Coronary artery (tissue), 2 donors: ENCODE results near the gene NR5A1.

Source experiments
- DNase-seq: peaks from one replicate; pipeline ENCODE4 v3.0.0-alpha.2; 2017; ENCODE audit warnings: low spot score
- H3K27ac ChIP-seq, 2 donors: fragments of 200-600 bp; sonication (generic); one replicate each; pipeline ENCODE4 v1.5.1; 2016 to 2019
- H3K4me3 ChIP-seq: fragments of 200-600 bp; sonication (generic); 2 replicates; pipeline ENCODE4 v1.5.1; 2016; ENCODE audit warnings: mild to moderate bottlenecking, moderate library complexity
- TF ChIP-seq, protein P1 (sequence below): fragments of 200-600 bp; sonication (generic); IDR thresholded peaks from one replicate; pipeline ENCODE4 v1.5.1; 2019; ENCODE audit warnings: antibody characterized with exemption

NR5A1 gene

DNA sequence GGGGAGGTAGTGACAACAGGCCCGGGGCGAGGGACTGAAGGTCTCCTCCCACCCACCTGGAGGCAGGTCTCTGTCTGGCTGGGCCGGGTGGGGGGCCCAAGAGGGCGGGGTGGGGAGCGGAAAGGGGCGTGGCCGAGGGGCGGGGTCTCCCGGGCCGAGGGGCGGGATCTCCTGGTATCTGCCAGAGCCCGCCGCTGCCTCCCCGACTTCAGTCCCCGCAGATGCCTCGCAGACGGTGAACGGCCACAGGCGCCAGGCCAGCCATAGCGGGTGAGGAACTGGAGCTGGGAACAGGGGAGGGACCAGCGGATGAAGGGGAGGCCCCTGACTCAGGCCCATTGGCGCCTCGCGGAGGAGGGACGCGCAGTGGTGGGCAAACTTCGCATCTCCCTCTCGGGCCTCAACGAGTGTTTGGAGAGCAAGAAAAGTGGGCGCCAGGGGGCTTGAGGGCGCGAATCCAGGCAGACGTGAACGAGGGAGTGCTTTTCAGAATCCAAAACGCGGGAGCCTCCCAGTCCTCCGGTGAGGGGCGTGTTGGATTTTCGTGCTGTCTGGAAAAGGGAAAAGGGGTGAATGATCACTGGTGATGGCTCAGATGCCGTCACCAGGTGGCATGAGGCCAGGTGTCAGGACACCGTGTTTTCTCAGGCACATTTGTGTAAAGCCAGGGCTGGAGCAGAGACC is 56.8 kb downstream of the NR5A1 start, which contains the start of gene ADGRD2:
Gene ADGRD2 (plus strand): TSS at position 211 of the 684 bp plus-strand sequence. CDS start 1,216 bp downstream, outside the sequence.
- H3K27ac ChIP-seq = no peak within 1 kb of the TSS
- peak; percentile 36 for DNase-seq
- peak within 1 kb of the TSS; percentile 22 for H3K4me3 ChIP-seq
- TF ChIP-seq, protein P1, sequence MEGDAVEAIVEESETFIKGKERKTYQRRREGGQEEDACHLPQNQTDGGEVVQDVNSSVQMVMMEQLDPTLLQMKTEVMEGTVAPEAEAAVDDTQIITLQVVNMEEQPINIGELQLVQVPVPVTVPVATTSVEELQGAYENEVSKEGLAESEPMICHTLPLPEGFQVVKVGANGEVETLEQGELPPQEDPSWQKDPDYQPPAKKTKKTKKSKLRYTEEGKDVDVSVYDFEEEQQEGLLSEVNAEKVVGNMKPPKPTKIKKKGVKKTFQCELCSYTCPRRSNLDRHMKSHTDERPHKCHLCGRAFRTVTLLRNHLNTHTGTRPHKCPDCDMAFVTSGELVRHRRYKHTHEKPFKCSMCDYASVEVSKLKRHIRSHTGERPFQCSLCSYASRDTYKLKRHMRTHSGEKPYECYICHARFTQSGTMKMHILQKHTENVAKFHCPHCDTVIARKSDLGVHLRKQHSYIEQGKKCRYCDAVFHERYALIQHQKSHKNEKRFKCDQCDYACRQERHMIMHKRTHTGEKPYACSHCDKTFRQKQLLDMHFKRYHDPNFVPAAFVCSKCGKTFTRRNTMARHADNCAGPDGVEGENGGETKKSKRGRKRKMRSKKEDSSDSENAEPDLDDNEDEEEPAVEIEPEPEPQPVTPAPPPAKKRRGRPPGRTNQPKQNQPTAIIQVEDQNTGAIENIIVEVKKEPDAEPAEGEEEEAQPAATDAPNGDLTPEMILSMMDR = no peak

DNA sequence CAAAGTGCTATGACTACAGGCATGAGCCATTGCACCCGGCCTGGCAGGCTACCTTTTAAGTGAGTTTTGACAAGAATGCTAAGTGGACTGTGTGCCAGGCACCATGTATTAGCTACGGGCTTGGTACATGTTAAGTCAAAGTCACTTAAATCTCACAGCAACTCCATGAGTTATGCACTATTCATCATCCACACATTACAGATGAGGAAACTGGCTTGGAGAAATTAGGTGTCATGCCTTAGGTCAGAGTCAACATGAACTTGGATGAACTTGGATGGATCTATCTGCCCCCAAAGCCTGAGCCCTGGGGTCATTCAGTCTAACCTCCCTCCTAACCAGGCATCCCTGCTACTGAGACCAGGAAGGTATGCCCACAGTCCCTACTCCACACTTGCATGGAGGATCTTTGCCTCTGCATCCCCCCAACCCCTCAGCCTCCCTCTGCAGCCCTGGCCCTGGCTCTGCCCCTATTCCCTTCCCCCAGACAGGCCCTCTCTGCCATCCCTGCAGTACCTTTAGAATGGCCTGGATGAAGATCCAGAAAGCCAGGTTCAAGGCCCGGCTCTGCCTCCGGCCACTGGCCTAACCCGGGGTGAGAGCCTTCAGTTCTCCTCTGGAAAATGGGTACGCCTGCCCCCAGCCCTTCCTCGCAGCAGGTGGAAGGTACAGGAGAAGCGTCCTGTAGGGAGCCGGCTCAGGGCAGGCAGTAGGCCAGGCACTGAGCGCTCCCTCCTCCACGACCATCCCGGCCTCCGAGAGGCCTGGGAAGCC is 57.6 kb downstream of the NR5A1 start:
- H3K4me3 ChIP-seq = no peak overlapping the region

DNA sequence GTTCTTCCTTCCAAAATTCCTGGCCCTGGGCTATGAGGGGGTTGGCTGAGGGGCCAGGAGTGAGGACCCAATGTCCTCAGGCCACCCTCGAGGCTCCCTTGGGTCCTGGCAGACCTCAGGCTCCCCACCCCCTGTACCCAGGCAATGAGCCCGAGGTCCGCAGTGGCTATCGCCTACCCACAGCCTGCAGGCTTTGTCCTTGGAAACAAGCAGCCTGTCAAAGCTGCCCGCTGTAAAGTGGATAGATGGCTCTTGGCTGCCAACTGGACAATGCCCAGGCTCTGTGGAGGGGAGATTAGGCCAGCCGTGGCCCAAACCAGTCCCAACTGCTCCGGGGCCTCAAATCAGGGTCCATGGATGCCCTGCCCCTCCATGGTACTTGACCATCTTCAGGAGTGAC is 59.2 kb downstream of the NR5A1 start:
- peak; percentile 47 for DNase-seq
- Histone ChIP-seq H3K27ac (no peak overlapping the region), H3K4me3 (no peak overlapping the region)
- TF ChIP-seq, protein P1 = no peak

More for the DNA sequence above, 57.6 kb downstream of the NR5A1 start:
- TF ChIP-seq, protein P1 = no peak
- no peak overlapping the region for H3K27ac ChIP-seq
- DNase-seq = peak; percentile 67

DNA sequence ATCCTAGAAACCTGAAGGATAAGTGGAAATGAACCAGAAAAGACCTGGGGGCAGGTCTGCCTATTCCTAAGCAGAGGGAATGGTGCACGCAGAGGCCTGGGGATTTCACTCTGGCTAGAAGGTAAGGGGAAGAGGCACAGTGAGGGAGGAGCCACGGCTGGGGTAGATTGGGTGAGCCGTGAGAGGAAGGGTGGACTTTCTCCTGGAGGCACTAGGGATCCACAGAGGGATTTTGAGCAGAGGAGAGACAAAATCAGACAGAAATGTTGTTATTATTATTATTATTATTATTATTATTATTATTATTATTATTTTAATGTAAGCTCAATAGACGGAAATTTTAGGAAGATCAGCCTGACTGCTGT is 59.9 kb downstream of the NR5A1 start:
- no peak for DNase-seq
- TF ChIP-seq, protein P1 = no peak
- H3K27ac ChIP-seq = no peak overlapping the region
- H3K4me3 ChIP-seq = no peak overlapping the region

DNA sequence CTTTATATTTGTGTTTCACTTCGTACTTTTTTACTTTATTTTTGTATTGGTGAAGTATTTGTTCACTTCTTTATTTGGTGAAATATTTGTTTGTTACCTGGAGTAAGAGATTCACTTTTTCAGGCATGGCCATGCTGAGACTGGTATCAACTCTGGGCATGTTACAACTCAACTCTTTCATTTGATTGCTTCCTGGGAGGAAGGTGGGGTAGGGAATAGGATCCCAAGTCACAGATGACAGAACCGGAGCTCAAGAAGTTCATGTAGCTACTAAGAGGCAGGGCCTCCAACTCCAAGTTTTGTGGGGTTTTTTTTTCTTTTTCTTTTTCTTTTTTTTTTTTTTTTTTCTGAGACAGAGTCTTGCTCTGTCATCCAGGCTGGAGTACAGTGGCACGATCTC is 63.0 kb downstream of the NR5A1 start:
- no peak for DNase-seq
- H3K27ac ChIP-seq = no peak overlapping the region
- no peak overlapping the region for H3K4me3 ChIP-seq
- TF ChIP-seq, protein P1 = no peak

DNA sequence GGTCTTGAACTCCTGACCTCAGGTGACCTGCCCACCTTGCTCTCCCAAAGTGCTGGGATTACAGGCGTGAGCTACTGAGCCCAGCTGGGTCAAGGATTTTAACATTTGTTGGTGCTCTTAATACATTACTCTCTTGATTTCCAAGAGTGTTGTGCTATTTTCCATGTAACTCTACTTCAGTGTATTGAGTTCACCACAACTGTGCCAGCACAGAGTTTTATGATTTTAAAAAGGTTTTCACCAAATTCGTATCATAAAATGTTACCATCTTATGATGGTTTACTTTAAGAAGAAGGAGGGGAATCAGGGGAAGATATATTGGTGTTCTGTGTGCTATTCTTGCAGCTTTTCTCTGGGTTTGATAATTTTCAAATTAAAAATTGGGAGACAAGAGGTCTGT is 63.6 kb downstream of the NR5A1 start:
- TF ChIP-seq, protein P1 = no peak
- no peak for DNase-seq
- Histone ChIP-seq H3K4me3 (no peak overlapping the region), H3K27ac (no peak overlapping the region)
